KMS-11 (cell line): ENCODE results near the gene GPATCH4.
A peak's percentile ranks its signal among the peaks of the same experiment; 100 is the strongest.

Experiments used
- H2AFZ ChIP-seq: fragments of 200-600 bp; sonication (generic); 2 replicates; pipeline ENCODE4 v1.6.1; 2016; ENCODE audit warnings: antibody characterized with exemption, mixed run types, low read depth
- H3K27ac ChIP-seq: fragments of 200-600 bp; sonication (generic); 2 replicates; pipeline ENCODE4 v1.6.1; 2016; ENCODE audit warnings: mild to moderate bottlenecking, mixed run types
- H3K27me3 ChIP-seq: fragments of 200-600 bp; sonication (generic); 2 replicates; pipeline ENCODE4 v1.6.1; 2017; ENCODE audit warnings: mild to moderate bottlenecking, low read depth, mixed run types, moderate library complexity; ENCODE audit not compliant: insufficient read depth
- H3K36me3 ChIP-seq: fragments of 200-600 bp; sonication (generic); 2 replicates; pipeline ENCODE4 v1.6.1; 2017; ENCODE audit warnings: mild to moderate bottlenecking, mixed run types; ENCODE audit not compliant: insufficient read depth
- H3K4me1 ChIP-seq: fragments of 200-600 bp; sonication (generic); 2 replicates; pipeline ENCODE4 v1.6.1; 2016; ENCODE audit warnings: mild to moderate bottlenecking, low read depth, mixed run types; ENCODE audit not compliant: poor library complexity, severe bottlenecking
- H3K4me2 ChIP-seq: fragments of 200-600 bp; sonication (generic); 2 replicates; pipeline ENCODE4 v1.7.0; 2016; ENCODE audit warnings: mild to moderate bottlenecking, mixed run types
- H3K4me3 ChIP-seq: fragments of 200-600 bp; sonication (generic); IDR thresholded peaks from 2 replicates; pipeline ENCODE4 v1.6.1; 2017; ENCODE audit warnings: low read depth, low read length, mixed read lengths; ENCODE audit not compliant: insufficient read depth
- H3K79me2 ChIP-seq: fragments of 200-600 bp; sonication (generic); 2 replicates; pipeline ENCODE4 v1.6.1; 2016; ENCODE audit warnings: low read depth, mixed run types; ENCODE audit not compliant: insufficient read depth
- H3K9ac ChIP-seq: fragments of 200-600 bp; sonication (generic); 2 replicates; pipeline ENCODE4 v1.6.1; 2016; ENCODE audit warnings: mild to moderate bottlenecking, mixed run types
- H4K20me1 ChIP-seq: fragments of 200-600 bp; sonication (generic); 2 replicates; pipeline ENCODE4 v1.6.1; 2016; ENCODE audit warnings: mild to moderate bottlenecking, mixed run types; ENCODE audit not compliant: insufficient read depth
- TF ChIP-seq, protein P1 (sequence below): fragments of 200-600 bp; sonication (generic); conservative IDR thresholded peaks from 2 replicates; pipeline ENCODE4 v1.6.1; 2017; ENCODE audit warnings: low read depth, mild to moderate bottlenecking, antibody characterized with exemption, low read length, moderate library complexity, mixed read lengths

GPATCH4 gene

DNA sequence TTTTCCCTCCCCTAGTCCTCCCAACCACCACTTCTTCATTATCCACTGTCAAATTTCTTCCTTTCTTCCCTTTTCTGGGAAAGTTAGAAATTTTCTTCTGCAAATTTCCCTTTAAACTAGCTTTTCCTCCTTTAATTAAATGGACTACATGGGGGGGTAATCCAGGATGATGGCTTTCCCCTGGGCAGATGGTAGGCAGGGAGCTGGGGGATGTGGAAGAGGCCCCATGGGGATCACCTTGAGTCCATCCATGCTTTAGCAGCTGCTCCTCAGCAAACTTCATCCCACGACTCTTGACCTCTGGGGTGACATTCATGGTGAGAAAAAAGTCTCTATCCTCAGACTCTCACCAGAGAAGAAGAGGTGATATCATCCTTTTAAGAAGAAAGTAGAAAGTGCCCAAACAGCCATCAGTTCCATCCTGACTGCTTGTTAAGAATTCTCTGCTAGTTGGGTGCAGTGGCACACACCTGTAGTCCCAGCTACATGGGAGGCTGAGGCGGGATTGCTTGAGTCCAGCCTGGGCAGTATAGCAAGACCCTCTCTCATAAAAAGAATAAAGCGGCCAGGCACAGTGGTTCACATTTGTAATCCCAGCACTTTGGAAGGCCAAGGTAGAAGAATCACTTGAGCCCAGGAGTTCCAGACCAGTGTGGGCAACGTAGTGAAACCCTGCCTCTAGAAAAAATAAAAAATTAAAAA is 2.4 kb downstream of the GPATCH4 start:
- Histone ChIP-seq H3K9ac (no peak overlapping the region), H4K20me1 (no peaks in the 10 kb centered on the region), H3K27ac (no peak overlapping the region; the same call in 1 of the 2 replicates), H3K4me3 (no peak overlapping the region), H2AFZ (no peak overlapping the region), H3K36me3 (peaks cover 34% of the 10 kb centered on the region; the same call in 1 of the 2 replicates), H3K4me1 (peaks cover 34% of the 10 kb centered on the region), H3K4me2 (peak overlapping the region; percentile 77; the same call in 1 of the 2 replicates), H3K27me3 (no peaks in the 10 kb centered on the region), H3K79me2 (peaks cover 42% of the 10 kb centered on the region)
- TF ChIP-seq, protein P1, sequence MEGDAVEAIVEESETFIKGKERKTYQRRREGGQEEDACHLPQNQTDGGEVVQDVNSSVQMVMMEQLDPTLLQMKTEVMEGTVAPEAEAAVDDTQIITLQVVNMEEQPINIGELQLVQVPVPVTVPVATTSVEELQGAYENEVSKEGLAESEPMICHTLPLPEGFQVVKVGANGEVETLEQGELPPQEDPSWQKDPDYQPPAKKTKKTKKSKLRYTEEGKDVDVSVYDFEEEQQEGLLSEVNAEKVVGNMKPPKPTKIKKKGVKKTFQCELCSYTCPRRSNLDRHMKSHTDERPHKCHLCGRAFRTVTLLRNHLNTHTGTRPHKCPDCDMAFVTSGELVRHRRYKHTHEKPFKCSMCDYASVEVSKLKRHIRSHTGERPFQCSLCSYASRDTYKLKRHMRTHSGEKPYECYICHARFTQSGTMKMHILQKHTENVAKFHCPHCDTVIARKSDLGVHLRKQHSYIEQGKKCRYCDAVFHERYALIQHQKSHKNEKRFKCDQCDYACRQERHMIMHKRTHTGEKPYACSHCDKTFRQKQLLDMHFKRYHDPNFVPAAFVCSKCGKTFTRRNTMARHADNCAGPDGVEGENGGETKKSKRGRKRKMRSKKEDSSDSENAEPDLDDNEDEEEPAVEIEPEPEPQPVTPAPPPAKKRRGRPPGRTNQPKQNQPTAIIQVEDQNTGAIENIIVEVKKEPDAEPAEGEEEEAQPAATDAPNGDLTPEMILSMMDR, result no peak

DNA sequence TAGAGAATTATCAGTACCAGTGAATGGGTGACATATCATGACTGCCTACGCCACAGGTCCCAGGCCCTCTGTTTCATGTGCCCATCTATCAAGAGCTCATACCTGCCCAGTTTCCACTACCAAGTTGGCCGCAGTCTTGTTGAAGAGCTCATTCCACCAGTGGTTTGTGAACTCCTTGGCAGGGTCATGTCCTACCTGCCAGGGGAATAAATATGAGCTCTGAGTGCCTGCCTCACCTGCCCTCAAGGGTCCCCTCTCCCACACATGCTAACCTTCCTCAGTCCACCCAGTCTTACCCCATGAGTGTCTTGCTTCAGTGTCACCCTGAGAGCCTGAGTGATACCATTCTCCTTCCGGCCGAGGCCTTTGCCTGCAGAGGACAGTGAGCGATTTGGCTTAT is 3.2 kb downstream of the GPATCH4 start:
- Histone ChIP-seq H3K36me3 (peaks cover 34% of the 10 kb centered on the region; the same call in 1 of the 2 replicates), H3K79me2 (peaks cover 42% of the 10 kb centered on the region)

GRCh38 chr1:156596426-156596825 is 4.9 kb downstream of the GPATCH4 start:
- Histone ChIP-seq H3K27ac (no peak overlapping the region), H4K20me1 (no peaks in the 10 kb centered on the region), H3K79me2 (peaks cover 50% of the 10 kb centered on the region), H3K27me3 (no peaks in the 10 kb centered on the region), H3K9ac (no peak overlapping the region), H3K4me1 (peaks cover 42% of the 10 kb centered on the region), H3K4me2 (no peak overlapping the region), H3K36me3 (peaks cover 34% of the 10 kb centered on the region; the same call in 1 of the 2 replicates), H2AFZ (no peak overlapping the region), H3K4me3 (no peak overlapping the region)
- TF ChIP-seq, protein P1, result no peak

More for the DNA sequence above, 3.2 kb downstream of the GPATCH4 start:
- Histone ChIP-seq H2AFZ (no peak overlapping the region), H4K20me1 (no peaks in the 10 kb centered on the region), H3K27me3 (no peaks in the 10 kb centered on the region), H3K27ac (no peak overlapping the region), H3K9ac (no peak overlapping the region), H3K4me2 (no peak overlapping the region), H3K4me3 (no peak overlapping the region), H3K4me1 (peaks cover 40% of the 10 kb centered on the region)
- TF ChIP-seq, protein P1, result no peak

DNA sequence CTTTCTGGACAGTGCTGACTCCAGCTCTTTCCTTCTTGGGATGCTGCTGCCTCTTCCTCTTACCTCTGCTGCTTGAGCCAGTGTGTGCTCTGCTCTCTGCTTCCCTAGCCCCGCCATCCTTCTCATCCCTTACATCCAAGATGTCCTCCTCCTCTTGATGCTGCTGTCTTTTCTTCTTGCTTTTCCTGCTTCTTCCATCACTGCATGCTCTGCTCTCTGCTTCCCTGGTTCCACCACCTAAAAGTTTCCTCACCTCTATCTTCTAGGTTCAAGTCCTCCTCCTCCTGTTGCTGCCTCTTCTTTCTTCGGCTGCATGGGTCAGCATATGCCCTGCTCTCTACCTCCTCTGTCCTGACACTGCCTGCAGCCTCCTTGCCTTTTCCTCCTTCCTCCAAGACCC is 6.3 kb downstream of the GPATCH4 start:
- no peak overlapping the region for H2AFZ ChIP-seq
- H3K27ac ChIP-seq, result peak overlapping the region; percentile 11; the same call in 1 of the 2 replicates
- TF ChIP-seq, protein P1, result no peak
- peaks cover 36% of the 10 kb centered on the region for H3K79me2 ChIP-seq
- H3K36me3 ChIP-seq, result peaks cover 34% of the 10 kb centered on the region; the same call in 1 of the 2 replicates
- no peak overlapping the region for H3K9ac ChIP-seq
- H3K4me2 ChIP-seq, result no peak overlapping the region
- no peaks in the 10 kb centered on the region for H4K20me1 ChIP-seq
- peaks cover 46% of the 10 kb centered on the region for H3K4me1 ChIP-seq
- no peaks in the 10 kb centered on the region for H3K27me3 ChIP-seq
- no peak overlapping the region for H3K4me3 ChIP-seq
